HG03457 (cell line): ENCODE results near the gene ZFYVE28.

ENCODE experiments used
- ATAC-seq: cut with Tn5 transposase; IDR thresholded peaks from one replicate; pipeline ENCODE4 v1.9.1; 2021; ENCODE audit warnings: moderate number of reproducible peaks; ENCODE audit not compliant: unreplicated experiment

Gene ZFYVE28

GRCh38 chr4:2370597-2371320, 47.7 kb downstream of the ZFYVE28 start:
- no peak for ATAC-seq

- ATAC-seq = no peak
Measured at GRCh38 chr4:2368746-2369437, 49.6 kb downstream of the ZFYVE28 start.

- no peak for ATAC-seq
Measured at GRCh38 chr4:2367626-2368025, 50.8 kb downstream of the ZFYVE28 start.

- no peak for ATAC-seq
Measured at GRCh38 chr4:2366252-2367192, 51.9 kb downstream of the ZFYVE28 start.

- ATAC-seq = no peak
Measured at GRCh38 chr4:2365913-2366210, 52.6 kb downstream of the ZFYVE28 start.

GRCh38 chr4:2365054-2365912, 53.2 kb downstream of the ZFYVE28 start:
- no peak for ATAC-seq

- no peak for ATAC-seq
Measured at GRCh38 chr4:2364654-2365053, 53.8 kb downstream of the ZFYVE28 start.

GRCh38 chr4:2363951-2364653, 54.3 kb downstream of the ZFYVE28 start:
- ATAC-seq = no peak

- no peak for ATAC-seq
Measured at GRCh38 chr4:2363056-2363721, 55.3 kb downstream of the ZFYVE28 start.

- no peak for ATAC-seq
Measured at GRCh38 chr4:2362266-2363055, 56.0 kb downstream of the ZFYVE28 start.

- no peak for ATAC-seq
Measured at GRCh38 chr4:2361366-2362265, 56.8 kb downstream of the ZFYVE28 start.

- no peak for ATAC-seq
Measured at GRCh38 chr4:2360396-2360730, 58.1 kb downstream of the ZFYVE28 start.

GRCh38 chr4:2359591-2360395, 58.7 kb downstream of the ZFYVE28 start:
- ATAC-seq = no peak

- no peak for ATAC-seq
Measured at GRCh38 chr4:2357821-2358745, 60.4 kb downstream of the ZFYVE28 start.

- no peak for ATAC-seq
Measured at GRCh38 chr4:2356123-2357069, 62.0 kb downstream of the ZFYVE28 start.
